K562 (cell line): Measurements from ENCODE around the gene PARD6B. TPM values are rescaled to one million over a fixed set of nuclear protein-coding genes. Genes with fewer than 3 reads are reported as not detected.

ENCODE experiments used
- CBFB ChIP-seq: sonication (generic); formaldehyde crosslinking; IDR thresholded peaks from 2 replicates; pipeline ENCODE4 v1.4.0; 2020; ENCODE audit warnings: mild to moderate bottlenecking, missing genetic modification reagents
- MAFF ChIP-seq: IDR thresholded peaks from 2 replicates; pipeline ENCODE4 v1.6.1; 2012; ENCODE audit warnings: low read length, improper control_type of control experiment
- MYBL2 ChIP-seq, 2 experiments: fragments of 450-650 bp in 1 of 2; sonication (generic) in 1 of 2; formaldehyde crosslinking in 1 of 2; IDR thresholded peaks; 2 replicates each; pipeline versions ENCODE4 v1.6.1 to v1.8.1; 2017 to 2022; ENCODE audit warnings: borderline replicate concordance in 1 of 2, inconsistent platforms in 1 of 2, low read depth in 1 of 2, mild to moderate bottlenecking in 1 of 2, missing genetic modification reagents in 1 of 2, moderate library complexity in 1 of 2
- SAFB2 ChIP-seq: fragments of 200-400 bp; formaldehyde crosslinking; IDR thresholded peaks from 2 replicates; pipeline ENCODE4 v1.6.1; 2018; ENCODE audit warnings: borderline replicate concordance, low read length, low read depth, moderate library complexity; ENCODE audit not compliant: severe bottlenecking
- SMARCB1 ChIP-seq: IDR thresholded peaks from 2 replicates; pipeline ENCODE4 v1.6.1; 2011; ENCODE audit warnings: improper control_type of control experiment, low read depth; ENCODE audit not compliant: insufficient read length
- polyA plus RNA-seq, 8 experiments: library from polyadenylated mRNA; depleted of rRNA in 4 of 8; stranded (reverse) in 5 of 8; unstranded in 3 of 8; fragments of >200 nt; fragmentation: Nextera tagmentation in 2 of 8; fragmentation: Illumina TruSeq in 1 of 8; extraction: Ambion mirVana in 2 of 8; extraction: Trizol in 1 of 8; gene quantifications; 2 replicates each; pipeline versions ENCODE4 v1.2.1 to v1.2.3, GENCODE V29; 2011 to 2014; ENCODE audit warnings: inconsistent platforms in 1 of 8, missing spikeins in 1 of 8
- total RNA-seq, 7 experiments: library from RNA; depleted of rRNA in 6 of 7; stranded (reverse); fragments of >200 nt in 6 of 7; fragmentation: Illumina TruSeq in 2 of 7; extraction: Trizol in 2 of 7; gene quantifications; 2 replicates each; pipeline versions ENCODE4 v1.2.1 to v1.2.3, GENCODE V29; 2011 to 2021; ENCODE audit warnings: low replicate concordance in 1 of 7
- TF ChIP-seq, protein P1 (sequence below): fragments of 200-600 bp; sonication (generic); IDR thresholded peaks from one replicate; pipeline ENCODE4 v1.6.1; 2012; ENCODE audit warnings: mild to moderate bottlenecking, low read depth, low read length, inconsistent platforms
- TF ChIP-seq, protein P2 (sequence below): fragments of 250-450 bp; sonication (Bioruptor Pico); IDR thresholded peaks from 2 replicates; pipeline ENCODE4 v1.5.0; 2021; ENCODE audit warnings: mild to moderate bottlenecking, moderate library complexity
- TF ChIP-seq, protein P3 (sequence below): fragments of 250-450 bp; sonication (Bioruptor Pico); IDR thresholded peaks from 2 replicates; pipeline ENCODE4 v1.5.0; 2021

The PARD6B gene
- total and polyA plus RNA-seq, 9 of the 15 experiments (the other 6 are each of a cell fraction or from before 2014, with no cell fraction given) = 1.7 to 12.3 (median 5.5) TPM

DNA sequence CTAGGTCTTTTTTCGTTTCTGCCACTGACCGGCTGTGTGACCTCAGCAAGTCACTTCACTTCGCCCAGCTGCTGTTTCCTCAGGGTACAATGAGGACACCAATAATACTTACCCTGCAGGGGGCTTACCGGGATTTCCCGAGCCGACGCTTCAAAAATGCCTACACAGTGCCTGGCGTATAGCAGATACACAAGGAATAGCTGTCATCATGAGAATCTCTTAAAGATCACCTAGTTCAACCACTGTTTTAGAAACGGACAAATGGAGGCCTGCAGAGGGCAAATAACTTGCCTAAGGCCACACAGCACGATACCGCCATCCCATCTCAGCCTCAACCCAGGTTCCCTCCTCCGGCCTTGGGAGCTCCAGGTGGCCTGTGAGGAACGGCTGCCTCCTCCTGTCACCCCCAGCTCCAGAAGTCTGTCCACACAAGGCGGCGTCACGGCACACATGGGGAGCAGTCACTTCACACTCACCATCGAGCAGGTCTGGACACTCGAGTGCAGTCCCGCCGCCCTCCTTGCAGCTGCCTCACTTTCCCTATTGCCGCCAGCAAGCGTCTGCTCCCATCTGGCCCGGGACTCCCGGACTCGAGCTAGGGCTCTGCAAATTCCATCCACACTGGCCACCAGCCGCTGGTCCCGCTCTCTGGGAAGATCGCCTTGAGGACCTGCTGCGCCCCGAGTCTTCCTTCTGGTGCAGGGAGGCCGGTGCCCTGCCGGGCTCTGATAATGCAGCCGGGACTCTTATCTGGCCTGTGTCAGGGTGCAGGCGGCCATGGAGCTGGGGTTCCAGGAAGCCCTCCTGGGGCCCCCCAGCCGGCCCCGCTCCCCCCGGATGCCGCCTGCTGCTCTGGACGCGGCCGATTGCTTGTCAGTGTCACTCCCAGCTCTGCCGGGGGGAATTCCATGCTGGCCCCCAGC lies 40.5 kb upstream of the PARD6B start, which contains the start of gene RIPOR3 (continued):
- TF ChIP-seq, protein P1, sequence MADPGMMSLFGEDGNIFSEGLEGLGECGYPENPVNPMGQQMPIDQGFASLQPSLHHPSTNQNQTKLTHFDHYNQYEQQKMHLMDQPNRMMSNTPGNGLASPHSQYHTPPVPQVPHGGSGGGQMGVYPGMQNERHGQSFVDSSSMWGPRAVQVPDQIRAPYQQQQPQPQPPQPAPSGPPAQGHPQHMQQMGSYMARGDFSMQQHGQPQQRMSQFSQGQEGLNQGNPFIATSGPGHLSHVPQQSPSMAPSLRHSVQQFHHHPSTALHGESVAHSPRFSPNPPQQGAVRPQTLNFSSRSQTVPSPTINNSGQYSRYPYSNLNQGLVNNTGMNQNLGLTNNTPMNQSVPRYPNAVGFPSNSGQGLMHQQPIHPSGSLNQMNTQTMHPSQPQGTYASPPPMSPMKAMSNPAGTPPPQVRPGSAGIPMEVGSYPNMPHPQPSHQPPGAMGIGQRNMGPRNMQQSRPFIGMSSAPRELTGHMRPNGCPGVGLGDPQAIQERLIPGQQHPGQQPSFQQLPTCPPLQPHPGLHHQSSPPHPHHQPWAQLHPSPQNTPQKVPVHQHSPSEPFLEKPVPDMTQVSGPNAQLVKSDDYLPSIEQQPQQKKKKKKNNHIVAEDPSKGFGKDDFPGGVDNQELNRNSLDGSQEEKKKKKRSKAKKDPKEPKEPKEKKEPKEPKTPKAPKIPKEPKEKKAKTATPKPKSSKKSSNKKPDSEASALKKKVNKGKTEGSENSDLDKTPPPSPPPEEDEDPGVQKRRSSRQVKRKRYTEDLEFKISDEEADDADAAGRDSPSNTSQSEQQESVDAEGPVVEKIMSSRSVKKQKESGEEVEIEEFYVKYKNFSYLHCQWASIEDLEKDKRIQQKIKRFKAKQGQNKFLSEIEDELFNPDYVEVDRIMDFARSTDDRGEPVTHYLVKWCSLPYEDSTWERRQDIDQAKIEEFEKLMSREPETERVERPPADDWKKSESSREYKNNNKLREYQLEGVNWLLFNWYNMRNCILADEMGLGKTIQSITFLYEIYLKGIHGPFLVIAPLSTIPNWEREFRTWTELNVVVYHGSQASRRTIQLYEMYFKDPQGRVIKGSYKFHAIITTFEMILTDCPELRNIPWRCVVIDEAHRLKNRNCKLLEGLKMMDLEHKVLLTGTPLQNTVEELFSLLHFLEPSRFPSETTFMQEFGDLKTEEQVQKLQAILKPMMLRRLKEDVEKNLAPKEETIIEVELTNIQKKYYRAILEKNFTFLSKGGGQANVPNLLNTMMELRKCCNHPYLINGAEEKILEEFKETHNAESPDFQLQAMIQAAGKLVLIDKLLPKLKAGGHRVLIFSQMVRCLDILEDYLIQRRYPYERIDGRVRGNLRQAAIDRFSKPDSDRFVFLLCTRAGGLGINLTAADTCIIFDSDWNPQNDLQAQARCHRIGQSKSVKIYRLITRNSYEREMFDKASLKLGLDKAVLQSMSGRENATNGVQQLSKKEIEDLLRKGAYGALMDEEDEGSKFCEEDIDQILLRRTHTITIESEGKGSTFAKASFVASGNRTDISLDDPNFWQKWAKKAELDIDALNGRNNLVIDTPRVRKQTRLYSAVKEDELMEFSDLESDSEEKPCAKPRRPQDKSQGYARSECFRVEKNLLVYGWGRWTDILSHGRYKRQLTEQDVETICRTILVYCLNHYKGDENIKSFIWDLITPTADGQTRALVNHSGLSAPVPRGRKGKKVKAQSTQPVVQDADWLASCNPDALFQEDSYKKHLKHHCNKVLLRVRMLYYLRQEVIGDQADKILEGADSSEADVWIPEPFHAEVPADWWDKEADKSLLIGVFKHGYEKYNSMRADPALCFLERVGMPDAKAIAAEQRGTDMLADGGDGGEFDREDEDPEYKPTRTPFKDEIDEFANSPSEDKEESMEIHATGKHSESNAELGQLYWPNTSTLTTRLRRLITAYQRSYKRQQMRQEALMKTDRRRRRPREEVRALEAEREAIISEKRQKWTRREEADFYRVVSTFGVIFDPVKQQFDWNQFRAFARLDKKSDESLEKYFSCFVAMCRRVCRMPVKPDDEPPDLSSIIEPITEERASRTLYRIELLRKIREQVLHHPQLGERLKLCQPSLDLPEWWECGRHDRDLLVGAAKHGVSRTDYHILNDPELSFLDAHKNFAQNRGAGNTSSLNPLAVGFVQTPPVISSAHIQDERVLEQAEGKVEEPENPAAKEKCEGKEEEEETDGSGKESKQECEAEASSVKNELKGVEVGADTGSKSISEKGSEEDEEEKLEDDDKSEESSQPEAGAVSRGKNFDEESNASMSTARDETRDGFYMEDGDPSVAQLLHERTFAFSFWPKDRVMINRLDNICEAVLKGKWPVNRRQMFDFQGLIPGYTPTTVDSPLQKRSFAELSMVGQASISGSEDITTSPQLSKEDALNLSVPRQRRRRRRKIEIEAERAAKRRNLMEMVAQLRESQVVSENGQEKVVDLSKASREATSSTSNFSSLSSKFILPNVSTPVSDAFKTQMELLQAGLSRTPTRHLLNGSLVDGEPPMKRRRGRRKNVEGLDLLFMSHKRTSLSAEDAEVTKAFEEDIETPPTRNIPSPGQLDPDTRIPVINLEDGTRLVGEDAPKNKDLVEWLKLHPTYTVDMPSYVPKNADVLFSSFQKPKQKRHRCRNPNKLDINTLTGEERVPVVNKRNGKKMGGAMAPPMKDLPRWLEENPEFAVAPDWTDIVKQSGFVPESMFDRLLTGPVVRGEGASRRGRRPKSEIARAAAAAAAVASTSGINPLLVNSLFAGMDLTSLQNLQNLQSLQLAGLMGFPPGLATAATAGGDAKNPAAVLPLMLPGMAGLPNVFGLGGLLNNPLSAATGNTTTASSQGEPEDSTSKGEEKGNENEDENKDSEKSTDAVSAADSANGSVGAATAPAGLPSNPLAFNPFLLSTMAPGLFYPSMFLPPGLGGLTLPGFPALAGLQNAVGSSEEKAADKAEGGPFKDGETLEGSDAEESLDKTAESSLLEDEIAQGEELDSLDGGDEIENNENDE = no peak
- TF ChIP-seq MYBL2 (IDR thresholded peaks at IDR 0.05; ENCODE audit: low read depth) (no peak), MYBL2 (CRISPR knock-in tag; IDR thresholded peaks at IDR 0.05; ENCODE audit: borderline replicate concordance) (no peak), CBFB (CRISPR knock-in tag) (peak; percentile 79; the same call in 1 of the 2 replicates), SAFB2 (no peak), MAFF (no peak), SMARCB1 (peak; percentile 45)
- TF ChIP-seq, protein P2, sequence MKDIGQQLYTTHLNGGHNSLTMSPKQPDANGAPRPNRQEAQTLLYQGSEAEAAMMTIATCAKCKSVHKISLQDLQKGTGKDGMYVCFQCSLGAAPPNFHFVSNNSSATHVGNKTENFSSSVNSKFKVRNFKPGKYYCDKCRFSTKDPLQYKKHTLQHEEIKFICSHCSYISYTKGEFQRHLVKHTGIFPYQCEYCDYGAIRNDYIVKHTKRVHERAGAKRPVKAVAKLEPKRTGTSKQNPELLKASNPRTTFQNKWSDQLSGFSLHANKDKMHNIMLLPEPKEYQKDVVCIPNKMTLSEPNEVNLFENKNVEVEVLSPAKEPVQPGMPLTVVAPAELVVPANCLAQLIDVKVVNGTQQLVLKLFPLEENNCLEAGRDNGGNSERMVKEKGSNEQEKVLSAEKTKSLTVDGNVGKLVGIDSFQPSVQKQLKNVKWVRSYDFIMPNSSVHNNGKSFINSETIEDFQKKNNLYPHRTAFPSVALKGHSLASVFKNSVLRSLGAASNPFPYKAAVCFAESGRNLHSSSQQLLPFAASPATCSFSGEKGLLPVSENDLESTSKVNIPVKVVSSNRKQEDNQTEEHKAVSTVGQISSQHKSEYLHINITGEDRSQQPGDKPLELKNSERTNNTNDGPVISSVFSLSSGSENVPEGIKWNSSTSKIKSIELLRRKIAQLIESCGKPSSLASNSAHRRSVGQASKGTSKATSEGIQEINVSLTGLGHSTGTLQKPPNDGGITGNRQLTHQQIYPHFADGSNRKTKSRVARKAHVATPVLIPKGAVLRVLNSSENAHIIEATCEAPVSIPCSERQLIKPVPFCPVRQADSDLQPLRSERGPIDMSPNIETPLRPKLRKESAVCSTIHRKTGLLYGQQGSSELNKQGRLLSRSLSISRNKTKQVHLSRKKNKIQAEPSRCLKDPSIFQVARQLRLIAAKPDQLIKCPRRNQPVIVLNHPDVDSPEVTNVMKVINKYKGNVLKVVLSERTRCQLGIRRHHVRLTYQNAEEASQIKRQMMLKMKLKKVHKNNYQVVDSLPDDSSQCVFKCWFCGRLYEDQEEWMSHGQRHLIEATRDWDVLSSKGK (CRISPR knock-in tag) = no peak
- TF ChIP-seq, protein P3, sequence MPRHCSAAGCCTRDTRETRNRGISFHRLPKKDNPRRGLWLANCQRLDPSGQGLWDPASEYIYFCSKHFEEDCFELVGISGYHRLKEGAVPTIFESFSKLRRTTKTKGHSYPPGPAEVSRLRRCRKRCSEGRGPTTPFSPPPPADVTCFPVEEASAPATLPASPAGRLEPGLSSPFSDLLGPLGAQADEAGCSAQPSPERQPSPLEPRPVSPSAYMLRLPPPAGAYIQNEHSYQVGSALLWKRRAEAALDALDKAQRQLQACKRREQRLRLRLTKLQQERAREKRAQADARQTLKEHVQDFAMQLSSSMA (CRISPR knock-in tag) = no peak
